D721Med (cell line): ENCODE results near the gene SYT2.

Experiments used
- DNase-seq: peaks from one replicate; pipeline ENCODE4 v3.0.0; 2011; ENCODE audit warnings: low spot score; ENCODE audit not compliant: insufficient read length
- FAIRE-seq: peaks from 2 replicates; lab custom pipeline; 2011; peaks lifted over from hg19 to GRCh38; lab: Jason Lieb, UNC
- CTCF ChIP-seq: IDR thresholded peaks from 2 replicates; pipeline ENCODE4 v1.5.1; 2012; ENCODE audit warnings: mild to moderate bottlenecking, control low read depth; ENCODE audit not compliant: insufficient read depth; ENCODE audit errors: missing control alignments

Gene SYT2

GRCh38 chr1:202569393-202570322 is 140.6 kb downstream of the SYT2 start:
- no peak for FAIRE-seq
- TF ChIP-seq CTCF = no peak
- no peak for DNase-seq

GRCh38 chr1:202568826-202569225 is 141.4 kb downstream of the SYT2 start:
- no peak for DNase-seq
- TF ChIP-seq CTCF = no peak
- no peak for FAIRE-seq

- no peak for DNase-seq
Observed at GRCh38 chr1:202568410-202568809, 141.8 kb downstream of the SYT2 start.

GRCh38 chr1:202567738-202568137 is 142.5 kb downstream of the SYT2 start:
- TF ChIP-seq CTCF = no peak
- FAIRE-seq = no peak
- no peak for DNase-seq

More at GRCh38 chr1:202568410-202568809, 141.8 kb downstream of the SYT2 start:
- no peak for TF ChIP-seq CTCF
- FAIRE-seq = no peak

GRCh38 chr1:202565890-202566602 is 144.2 kb downstream of the SYT2 start:
- FAIRE-seq = no peak
- TF ChIP-seq CTCF = no peak
- no peak for DNase-seq

- FAIRE-seq (no peak), DNase-seq (no peak)
- TF ChIP-seq CTCF = no peak
Observed at GRCh38 chr1:202564958-202565495, 145.2 kb downstream of the SYT2 start.
